Activated CD4-positive, alpha-beta T cell treated with anti-CD3 and anti-CD28 coated beads, Interleukin-2, Interleukin-6, amounts not matched to agents 100 ng/mL and 50 ng/mL, durations not matched to agents 16 hours and 8 hours (primary cell): ENCODE data around the gene USB1.

Experiments
- DNase-seq: peaks from one replicate; pipeline ENCODE4 v3.0.0-alpha.2; 2020

Gene USB1

DNA sequence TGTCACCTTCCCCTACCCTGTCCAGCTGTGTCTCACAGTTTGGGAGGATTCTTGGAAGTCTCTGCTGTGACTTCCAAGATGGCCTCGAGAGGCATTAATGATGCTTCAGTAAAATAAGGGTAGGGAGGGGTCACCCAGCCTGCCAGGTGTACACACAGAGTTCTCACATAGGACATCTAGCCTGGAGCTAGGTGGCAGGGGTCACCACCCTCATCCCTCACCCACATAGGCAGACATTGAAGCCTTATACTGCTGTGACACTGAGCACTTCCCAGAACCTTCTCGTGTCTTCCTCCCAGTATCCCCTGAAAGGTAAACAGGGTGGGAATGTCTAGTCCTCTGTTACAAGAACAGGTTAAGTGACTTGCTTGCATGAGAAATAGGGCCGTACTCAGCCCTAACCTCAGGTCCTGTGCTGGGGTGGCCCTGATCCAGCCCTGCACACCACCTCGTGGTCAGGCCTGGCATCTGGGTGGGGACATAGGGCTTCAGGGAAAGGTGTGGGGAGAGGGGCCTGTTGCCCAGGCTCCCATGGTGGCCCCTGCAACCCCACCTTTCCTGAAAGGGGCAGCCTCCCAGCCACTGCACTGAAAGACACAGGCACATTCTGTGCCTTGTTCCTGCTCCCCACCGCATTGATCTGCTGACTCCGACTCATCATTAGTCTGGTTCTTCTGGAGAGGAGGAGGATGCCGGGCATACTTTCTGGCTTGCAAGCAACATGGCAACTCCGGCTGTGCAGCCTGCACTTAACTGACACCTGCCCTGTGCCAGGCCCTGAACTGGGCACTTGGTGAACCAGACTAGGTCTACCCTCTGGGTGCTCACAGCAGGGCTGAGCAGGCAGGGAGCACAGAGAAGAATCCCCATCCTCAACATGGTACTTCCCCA is 20.7 kb downstream of the USB1 start:
- no peak for DNase-seq

DNA sequence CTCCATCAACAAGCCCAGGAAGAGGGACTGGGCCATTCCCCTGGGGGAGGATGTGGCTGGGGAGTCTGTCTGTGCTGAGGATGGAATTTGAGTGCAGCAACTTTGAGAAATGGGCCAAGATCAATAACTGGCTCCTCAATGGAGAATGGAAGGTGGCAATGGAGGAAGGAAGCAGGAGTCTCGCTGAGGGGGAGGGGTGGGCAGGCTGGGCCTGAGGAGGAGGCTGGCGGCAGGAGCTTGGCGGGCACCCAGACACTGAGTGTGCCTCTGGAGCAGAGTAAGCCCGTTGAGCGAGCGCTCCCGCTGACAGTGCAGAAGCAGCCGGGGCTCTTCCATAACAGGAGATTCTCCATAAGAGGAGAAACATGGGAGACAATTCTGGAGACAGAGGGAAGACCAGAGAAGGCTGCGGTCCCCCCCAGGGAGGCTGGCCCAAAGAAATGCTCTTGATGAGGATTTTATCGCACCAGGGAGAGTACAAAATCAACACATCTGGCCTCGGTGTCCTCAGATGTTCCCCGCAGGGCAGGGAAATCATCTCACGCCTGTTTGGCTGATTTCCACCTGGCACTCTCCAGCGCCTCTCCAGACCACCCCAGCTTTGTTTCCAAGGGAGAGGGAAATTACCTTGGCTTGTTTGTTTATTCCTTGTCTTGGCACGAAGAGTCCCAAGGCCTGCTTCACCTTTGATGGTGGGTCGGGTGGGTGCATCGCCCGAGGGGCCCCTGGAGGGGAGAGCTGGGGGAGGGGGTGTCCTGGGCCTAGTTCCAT is 21.6 kb downstream of the USB1 start:
- no peak for DNase-seq

DNA sequence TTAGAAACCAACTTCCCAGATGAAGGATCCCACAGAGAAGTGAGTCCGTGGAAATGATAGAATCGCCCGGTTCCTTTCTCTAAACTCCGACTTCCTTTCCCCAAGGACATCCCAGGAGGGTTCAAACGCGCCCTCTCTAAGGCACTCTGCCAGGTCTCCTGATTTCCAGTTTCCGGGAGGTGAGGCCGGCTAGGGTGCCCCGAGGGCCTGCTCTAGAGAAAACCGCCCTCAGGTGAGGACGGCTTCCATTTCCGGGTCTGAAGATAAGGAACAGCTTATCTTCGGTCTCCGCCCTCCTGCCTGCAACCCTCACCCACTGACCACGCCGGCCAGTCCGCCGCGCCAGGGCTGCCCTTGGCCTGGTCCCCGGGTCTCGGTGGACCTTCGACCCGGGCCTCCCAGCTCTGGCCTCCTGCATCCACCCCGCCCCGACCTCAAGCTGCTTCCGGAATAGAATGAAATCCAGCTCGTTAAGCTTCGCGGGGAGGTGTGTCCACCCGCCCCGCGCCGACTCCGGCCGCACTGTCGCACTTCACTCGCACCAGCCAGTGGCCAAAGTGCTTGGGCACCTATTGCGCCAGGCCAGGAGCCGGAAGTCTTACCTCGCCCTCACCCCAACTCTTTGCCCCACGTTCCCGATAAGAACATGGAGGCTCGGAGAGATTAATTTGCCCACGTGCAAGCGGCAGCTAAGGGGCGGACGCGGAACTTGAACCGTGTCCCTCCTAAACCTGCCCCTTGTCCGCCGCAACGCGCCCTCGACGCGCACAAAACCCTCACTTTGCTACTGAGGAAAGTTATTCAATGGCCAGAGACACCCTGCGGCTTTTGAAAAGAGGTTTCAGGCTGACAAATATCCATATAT is 23.5 kb downstream of the USB1 start:
- peak; percentile 6 for DNase-seq

GRCh38 chr16:58025351-58026138 is 24.3 kb downstream of the USB1 start, which contains the start of gene MMP15:
Gene MMP15 (plus strand): TSS chr16:58025754. CDS start chr16:58026351, 597 bp downstream.
- DNase-seq: peak; percentile 61

- peak; percentile 13 for DNase-seq
These were observed 25.0 kb downstream of the USB1 start for GRCh38 chr16:58026139-58026704.

- no peak for DNase-seq
These were observed 25.5 kb downstream of the USB1 start for GRCh38 chr16:58026705-58027160.

- no peak for DNase-seq
These were observed 26.1 kb downstream of the USB1 start for GRCh38 chr16:58027161-58027915.

GRCh38 chr16:58027916-58028455 is 26.8 kb downstream of the USB1 start:
- DNase-seq: no peak

- DNase-seq: no peak
These were observed 27.4 kb downstream of the USB1 start for GRCh38 chr16:58028541-58029070.

DNA sequence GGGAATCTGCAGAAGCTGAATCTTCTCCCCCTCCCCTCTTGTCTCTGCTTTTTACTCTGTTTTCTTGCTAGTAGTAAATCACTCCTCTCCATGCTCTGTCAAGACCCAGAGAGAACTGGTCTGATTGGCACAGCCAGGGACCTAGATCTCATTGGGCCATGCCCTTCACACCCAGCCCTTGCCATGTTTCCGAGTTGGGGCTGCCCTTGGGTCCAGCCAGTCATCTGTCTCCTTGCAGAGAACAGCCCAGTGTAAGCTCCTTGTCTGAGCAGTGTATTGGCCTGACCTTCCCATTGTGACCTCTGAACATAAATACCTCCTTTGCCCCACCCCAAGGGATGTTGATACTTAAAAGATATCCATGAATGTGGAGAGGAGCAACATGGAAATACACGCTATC is 28.2 kb downstream of the USB1 start:
- DNase-seq: no peak

- DNase-seq: no peak
These were observed 29.1 kb downstream of the USB1 start for GRCh38 chr16:58030136-58030840.

GRCh38 chr16:58031016-58031800 is 30.0 kb downstream of the USB1 start:
- DNase-seq: no peak

- no peak for DNase-seq
These were observed 31.6 kb downstream of the USB1 start for GRCh38 chr16:58032710-58033293.

DNA sequence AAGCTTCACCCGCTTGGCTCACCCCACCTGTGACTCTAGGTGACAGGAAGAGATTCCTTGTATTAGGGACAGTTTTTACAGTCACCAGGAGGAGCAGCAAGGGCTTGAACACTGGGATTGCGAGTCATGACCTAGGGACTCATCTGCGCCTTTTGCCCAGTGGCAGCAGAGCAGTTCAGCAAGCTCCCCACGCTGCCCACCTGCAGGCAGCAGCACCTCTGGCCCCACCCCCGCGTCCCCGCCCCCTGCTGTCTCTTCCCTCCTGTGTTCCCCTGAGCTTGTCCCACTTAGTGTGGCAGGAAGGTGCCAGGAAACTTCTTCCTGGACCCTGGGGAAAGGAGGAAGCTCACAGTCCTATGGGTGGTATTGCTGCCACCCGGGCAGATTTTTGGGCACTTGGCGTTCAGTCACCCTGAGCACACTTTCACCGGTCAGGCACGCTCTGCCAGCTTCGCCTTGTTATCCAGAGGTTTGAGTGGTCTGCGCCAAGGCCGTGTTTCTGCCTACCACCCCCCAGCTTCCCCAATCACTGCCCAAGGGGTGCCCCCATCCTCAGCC is 33.0 kb downstream of the USB1 start:
- no peak for DNase-seq

DNA sequence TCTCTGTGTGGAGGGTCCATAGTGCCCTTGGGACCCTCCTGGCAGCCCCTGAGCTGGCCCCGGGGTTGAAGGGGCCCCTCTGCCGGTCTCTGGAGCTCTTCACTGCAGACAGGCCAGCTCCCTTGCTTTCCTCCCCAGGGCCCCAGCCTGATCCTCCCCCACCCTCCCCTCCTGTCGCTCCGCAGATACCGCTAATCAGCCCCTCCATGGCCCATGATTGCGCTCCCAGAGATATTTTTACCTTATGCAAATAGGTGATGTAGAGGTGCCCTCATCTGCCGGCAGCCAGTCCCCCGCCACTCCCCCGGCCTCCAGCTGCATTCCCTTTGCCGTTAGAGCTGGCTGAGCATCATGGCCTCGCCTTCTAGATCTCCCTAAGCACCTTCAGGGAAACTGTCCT is 33.6 kb downstream of the USB1 start:
- DNase-seq: no peak

GRCh38 chr16:58035356-58036170 is 34.4 kb downstream of the USB1 start:
- DNase-seq: no peak

DNA sequence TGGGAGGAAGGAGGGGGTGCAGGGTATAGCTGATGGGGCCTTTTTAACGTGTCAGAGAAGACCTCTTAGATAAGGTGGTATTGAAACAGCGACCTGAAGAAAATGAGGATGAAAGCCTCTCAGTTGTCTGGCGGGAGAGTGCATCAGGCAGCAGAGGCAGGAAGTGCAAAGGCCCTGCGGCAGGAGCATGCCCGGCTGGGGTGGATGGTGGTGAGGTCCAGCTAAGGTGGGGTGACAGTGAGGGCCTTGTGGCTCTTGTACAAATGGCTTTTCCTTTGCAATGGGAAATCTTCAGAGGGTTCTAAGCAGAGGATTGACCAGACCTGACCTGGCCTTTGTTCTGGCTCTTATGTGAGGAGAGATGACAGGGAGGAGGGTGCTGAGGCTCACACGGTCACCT is 35.7 kb downstream of the USB1 start:
- no peak for DNase-seq
